Measurements from ENCODE around the gene FAM89B. TPM values are rescaled to one million over a fixed set of nuclear protein-coding genes. Genes with fewer than 3 reads are reported as not detected.

The FAM89B gene
- polyA plus RNA-seq, 3 donors: 18.0 to 26.2 (median 22.8) TPM

- no peak for DNase-seq (ENCODE audit: extremely low read depth in 1 of 11, low read depth in 9 of 11, low spot score in 4 of 11)
Observed at GRCh38 chr11:65613091-65613928, 41.0 kb downstream of the FAM89B start.

DNA sequence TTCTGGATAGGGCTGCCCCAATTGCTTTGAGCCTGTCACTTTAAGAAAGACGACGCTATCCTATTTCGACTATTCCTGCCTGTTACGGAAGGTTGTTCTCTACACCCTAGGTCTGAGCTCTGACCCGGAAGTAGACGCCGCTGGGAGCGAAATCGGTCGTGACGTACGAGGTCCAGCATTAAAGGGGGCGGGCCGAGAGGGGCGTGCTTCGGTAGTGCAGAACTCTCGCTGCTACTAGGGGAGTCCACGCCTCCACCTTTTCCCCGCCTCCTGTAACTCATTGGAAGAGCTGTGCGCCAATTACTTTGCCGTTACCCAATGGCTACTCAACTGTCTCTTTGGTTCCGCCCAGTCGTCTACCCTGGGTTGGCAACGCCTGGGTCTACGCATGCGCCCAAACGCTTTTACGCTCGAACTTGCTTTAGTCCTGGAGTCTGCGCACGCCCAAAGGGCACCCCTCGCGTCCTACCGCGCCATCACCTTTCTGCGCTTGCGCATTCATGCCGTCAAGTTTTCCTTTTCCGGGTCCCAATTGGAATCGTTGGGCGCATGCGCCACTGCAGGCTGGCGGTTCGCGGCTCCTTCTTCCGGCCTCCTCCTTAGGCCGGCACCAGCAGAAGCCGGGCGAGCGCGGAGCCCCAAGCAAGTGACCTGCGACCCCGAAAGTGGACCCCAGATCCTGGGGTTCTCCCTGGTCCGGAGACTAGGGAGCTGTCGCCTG, 43.1 kb downstream of the FAM89B start, which contains the start of gene PCNX3:
TSS of gene PCNX3 (plus strand) at position 548 of the 721 bp plus-strand sequence. CDS start 536 bp downstream, outside the sequence.
- DNase-seq (ENCODE audit: extremely low read depth in 1 of 11, low read depth in 9 of 11, low spot score in 4 of 11): peak; percentile 100

GRCh38 chr11:65615950-65616574, 43.7 kb downstream of the FAM89B start:
- DNase-seq (ENCODE audit: extremely low read depth in 1 of 11, low read depth in 9 of 11, low spot score in 4 of 11): no peak

DNA sequence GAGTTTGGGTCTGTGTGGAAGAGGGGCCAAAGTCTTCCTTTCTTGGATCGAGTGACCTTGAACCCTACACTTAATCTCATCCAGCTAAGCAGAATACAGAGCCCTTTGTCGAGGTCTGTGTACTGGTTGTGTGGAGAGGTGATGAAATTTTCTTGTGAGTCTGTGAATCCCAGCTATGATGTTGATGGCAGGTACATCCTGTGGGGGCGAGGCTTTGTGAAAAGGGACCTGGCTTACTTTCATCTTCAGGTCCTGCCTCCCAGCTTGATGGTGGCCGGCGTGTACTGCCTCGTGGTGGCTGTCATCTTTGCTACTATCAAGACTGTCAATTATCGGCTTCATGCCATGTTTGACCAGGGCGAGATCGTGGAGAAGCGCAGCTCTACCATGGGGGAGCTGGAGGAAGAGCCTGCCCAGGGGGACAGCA, 44.2 kb downstream of the FAM89B start:
- no peak for DNase-seq (ENCODE audit: extremely low read depth in 1 of 11, low read depth in 9 of 11, low spot score in 4 of 11)

DNA sequence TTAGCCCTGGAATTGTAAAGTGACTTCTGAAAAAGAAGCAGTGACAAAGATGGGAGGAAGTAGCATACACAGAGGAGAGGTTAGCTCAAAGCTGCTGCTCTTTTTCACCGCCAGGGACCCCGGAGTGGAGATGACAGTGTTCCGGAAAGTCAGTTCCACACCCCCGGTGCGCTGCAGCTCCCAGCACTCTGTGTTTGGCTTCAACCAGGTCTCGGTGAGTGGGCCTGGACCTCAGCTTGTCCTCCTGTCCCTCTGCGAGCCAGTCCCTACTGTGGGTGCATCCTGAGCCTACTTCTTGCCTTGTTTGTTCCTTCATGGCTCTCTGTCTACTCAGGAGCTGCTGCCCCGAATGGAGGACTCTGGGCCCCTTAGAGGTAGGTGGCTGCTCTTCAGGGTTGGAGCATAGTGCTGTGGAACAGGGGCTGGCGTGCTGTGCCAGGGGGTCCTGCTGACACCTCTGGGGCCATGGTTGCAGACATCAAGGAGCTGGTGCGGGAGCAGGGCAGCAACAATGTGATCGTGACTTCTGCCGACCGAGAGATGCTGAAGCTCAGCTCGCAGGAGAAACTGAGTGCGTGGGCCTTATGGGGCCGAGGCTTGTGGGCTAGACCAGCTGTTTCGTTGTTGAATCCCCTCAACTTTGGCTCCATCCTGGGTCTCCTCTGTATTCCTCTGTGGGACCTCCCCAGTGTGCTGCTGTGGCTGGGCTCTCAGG, 45.0 kb downstream of the FAM89B start:
- DNase-seq (ENCODE audit: extremely low read depth in 1 of 11, low read depth in 9 of 11, low spot score in 4 of 11): no peak

DNA sequence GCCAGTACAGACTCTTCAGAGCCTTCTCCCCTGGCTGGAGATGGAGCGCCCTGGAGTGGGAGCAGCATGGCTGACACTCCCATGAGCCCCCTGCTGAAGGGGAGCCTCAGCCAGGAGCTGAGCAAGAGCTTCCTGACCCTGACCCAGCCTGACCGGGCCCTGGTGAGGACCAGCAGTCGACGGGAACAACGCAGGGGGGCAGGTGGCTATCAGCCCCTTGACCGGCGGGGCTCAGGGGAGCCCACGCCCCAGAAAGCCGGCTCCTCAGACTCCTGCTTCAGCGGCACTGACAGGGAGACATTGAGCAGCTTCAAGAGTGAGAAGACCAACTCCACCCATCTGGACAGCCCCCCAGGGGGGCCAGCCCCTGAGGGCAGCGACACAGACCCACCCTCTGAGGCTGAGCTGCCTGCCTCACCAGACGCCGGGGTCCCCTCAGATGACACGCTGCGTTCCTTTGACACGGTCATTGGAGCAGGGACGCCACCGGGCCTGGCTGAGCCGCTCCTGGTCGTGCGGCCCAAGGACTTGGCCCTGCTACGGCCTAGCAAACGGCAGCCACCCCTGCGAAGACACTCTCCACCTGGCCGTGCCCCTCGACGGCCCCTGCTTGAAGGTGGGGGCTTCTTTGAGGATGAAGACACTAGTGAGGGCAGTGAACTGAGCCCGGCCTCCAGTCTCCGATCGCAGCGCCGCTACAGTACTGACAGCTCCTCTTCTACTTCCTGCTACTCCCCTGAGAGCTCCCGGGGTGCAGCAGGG, 45.8 kb downstream of the FAM89B start:
- no peak for DNase-seq (ENCODE audit: extremely low read depth in 1 of 11, low read depth in 9 of 11, low spot score in 4 of 11)

- DNase-seq (ENCODE audit: extremely low read depth in 1 of 11, low read depth in 9 of 11, low spot score in 4 of 11): no peak
Observed at GRCh38 chr11:65618763-65619162, 46.4 kb downstream of the FAM89B start.

- DNase-seq (ENCODE audit: extremely low read depth in 1 of 11, low read depth in 9 of 11, low spot score in 4 of 11): no peak
Observed at GRCh38 chr11:65619281-65619928, 47.1 kb downstream of the FAM89B start.

DNA sequence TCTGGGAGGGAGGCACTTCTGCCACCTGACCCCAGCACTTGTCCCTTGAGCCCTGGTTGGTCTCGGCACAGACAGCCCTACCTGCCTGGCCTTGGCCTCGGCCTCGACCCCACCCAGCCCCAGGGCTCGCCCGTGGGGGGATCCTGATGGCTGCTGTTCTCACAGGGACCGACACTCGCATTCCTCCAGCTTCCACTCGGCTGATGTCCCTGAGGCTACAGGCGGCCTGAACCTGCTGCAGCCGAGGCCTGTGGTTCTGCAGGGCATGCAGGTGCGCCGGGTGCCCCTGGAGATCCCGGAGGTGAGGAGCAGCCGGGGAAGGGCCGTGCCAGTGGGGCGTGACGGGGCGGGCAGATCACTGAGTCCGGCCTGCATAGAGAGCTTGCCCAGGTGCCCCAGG, 48.3 kb downstream of the FAM89B start:
- no peak for DNase-seq (ENCODE audit: extremely low read depth in 1 of 11, low read depth in 9 of 11, low spot score in 4 of 11)

DNA sequence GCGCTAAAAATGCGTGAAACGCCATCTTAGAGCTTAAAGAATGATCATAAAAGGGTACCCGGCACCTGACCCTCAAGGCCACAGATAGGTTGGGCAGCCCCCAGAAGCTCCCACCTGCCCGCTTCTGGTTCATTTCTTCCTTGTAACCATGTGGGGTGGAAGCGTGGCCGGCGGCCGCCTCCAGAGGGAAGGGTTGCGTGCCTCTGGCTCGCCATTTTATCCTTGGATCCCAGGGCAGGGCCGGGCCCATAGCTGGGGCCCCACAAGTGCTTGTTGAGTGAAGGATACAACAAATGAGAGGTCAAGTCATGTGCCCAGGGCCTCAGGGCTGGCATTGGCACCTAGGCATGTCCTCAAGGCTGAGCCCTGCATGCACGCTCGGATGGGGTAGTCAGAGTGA, 49.1 kb downstream of the FAM89B start:
- DNase-seq (ENCODE audit: extremely low read depth in 1 of 11, low read depth in 9 of 11, low spot score in 4 of 11): no peak

- no peak for DNase-seq (ENCODE audit: extremely low read depth in 1 of 11, low read depth in 9 of 11, low spot score in 4 of 11)
Observed at GRCh38 chr11:65622011-65622410, 49.7 kb downstream of the FAM89B start.

DNA sequence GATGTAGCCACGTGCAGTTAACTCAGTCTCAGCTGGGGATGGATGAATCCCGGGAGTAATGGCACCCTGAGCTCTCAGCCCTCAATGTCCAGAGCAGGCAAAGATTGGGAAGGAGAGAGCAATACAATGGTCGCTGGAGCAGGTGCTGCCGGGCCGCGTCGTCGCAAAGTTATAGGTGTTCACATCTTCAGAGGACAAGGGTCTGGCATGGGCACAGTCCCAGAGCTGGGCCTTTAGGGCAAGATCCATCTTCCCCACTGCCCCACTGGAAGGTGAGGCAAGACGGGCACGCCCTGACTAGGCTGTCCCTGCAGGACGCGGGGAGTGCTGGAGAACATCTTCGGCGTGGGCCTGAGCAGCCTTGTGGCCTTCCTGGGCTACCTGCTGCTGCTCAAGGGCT, 50.8 kb downstream of the FAM89B start:
- no peak for DNase-seq (ENCODE audit: extremely low read depth in 1 of 11, low read depth in 9 of 11, low spot score in 4 of 11)

Other genes with a start within 250 kb of the FAM89B start
- 10 to 100 TPM; 87.8 to 95.3 (median 90.7) TPM for gene DPF2, start 238.7 kb upstream of the FAM89B start, polyA plus RNA-seq (ENCODE audit: insufficient read length in 3 of 3)
- under 1 TPM; 0.53 to 0.83 (median 0.56) TPM for gene TIGD3, start 217.8 kb upstream of the FAM89B start, polyA plus RNA-seq (ENCODE audit: insufficient read length in 3 of 3)
- gene SLC25A45, start 189.9 kb upstream of the FAM89B start, polyA plus RNA-seq (ENCODE audit: insufficient read length in 3 of 3): 1 to 10 TPM; 5.5 to 9.2 (median 6.3) TPM
- 10 to 100 TPM; 15.7 to 22.2 (median 21.6) TPM for gene FRMD8, start 185.9 kb upstream of the FAM89B start, polyA plus RNA-seq (ENCODE audit: insufficient read length in 3 of 3)
- gene NEAT1, start 149.7 kb upstream of the FAM89B start, polyA plus RNA-seq (ENCODE audit: insufficient read length in 3 of 3): 100 to 1,000 TPM; 117 to 471 (median 268) TPM
- 1,000 to 10,000 TPM in 1 of 3 donors, 100 to 1,000 TPM in 2; 717 to 1,341 (median 810) TPM for gene MALAT1, start 73.5 kb upstream of the FAM89B start, polyA plus RNA-seq (ENCODE audit: insufficient read length in 3 of 3)
- 10 to 100 TPM; 58.0 to 77.5 (median 74.1) TPM for gene SCYL1, start 47.5 kb upstream of the FAM89B start, polyA plus RNA-seq (ENCODE audit: insufficient read length in 3 of 3)
- gene LTBP3, start 14.2 kb upstream of the FAM89B start, polyA plus RNA-seq (ENCODE audit: insufficient read length in 3 of 3): 100 to 1,000 TPM in 2 of 3 donors, 10 to 100 TPM in 1; 93.7 to 181 (median 145) TPM
- gene ZNRD2, start 2.1 kb upstream of the FAM89B start, polyA plus RNA-seq (ENCODE audit: insufficient read length in 3 of 3): 10 to 100 TPM; 35.0 to 59.2 (median 54.7) TPM
- gene EHBP1L1, start 3.5 kb downstream of the FAM89B start, polyA plus RNA-seq (ENCODE audit: insufficient read length in 3 of 3): 10 to 100 TPM; 13.2 to 21.1 (median 13.4) TPM
- gene KCNK7, start 23.3 kb downstream of the FAM89B start, polyA plus RNA-seq (ENCODE audit: insufficient read length in 3 of 3): under 1 TPM; 0.30 to 0.39 (median 0.33) TPM
- gene MAP3K11, start 41.7 kb downstream of the FAM89B start, polyA plus RNA-seq (ENCODE audit: insufficient read length in 3 of 3): 10 to 100 TPM; 34.8 to 44.2 (median 41.8) TPM
- 10 to 100 TPM; 24.0 to 37.4 (median 33.3) TPM for gene PCNX3, start 43.2 kb downstream of the FAM89B start, polyA plus RNA-seq (ENCODE audit: insufficient read length in 3 of 3)
- gene SIPA1, start 65.6 kb downstream of the FAM89B start, polyA plus RNA-seq (ENCODE audit: insufficient read length in 3 of 3): 10 to 100 TPM; 26.2 to 31.8 (median 27.1) TPM
- 10 to 100 TPM; 49.5 to 61.3 (median 55.8) TPM for gene RELA, start 90.4 kb downstream of the FAM89B start, polyA plus RNA-seq (ENCODE audit: insufficient read length in 3 of 3)
- 10 to 100 TPM; 66.1 to 73.8 (median 72.0) TPM for gene KAT5, start 139.7 kb downstream of the FAM89B start, polyA plus RNA-seq (ENCODE audit: insufficient read length in 3 of 3)
- 10 to 100 TPM; 36.1 to 53.4 (median 42.0) TPM for gene RNASEH2C, start 148.3 kb downstream of the FAM89B start, polyA plus RNA-seq (ENCODE audit: insufficient read length in 3 of 3)
- gene AP5B1, start 208.4 kb downstream of the FAM89B start, polyA plus RNA-seq (ENCODE audit: insufficient read length in 3 of 3): 10 to 100 TPM in 1 of 3 donors, 1 to 10 TPM in 2; 5.7 to 10.3 (median 7.6) TPM
- gene OVOL1, start 214.5 kb downstream of the FAM89B start, polyA plus RNA-seq (ENCODE audit: insufficient read length in 3 of 3): 10 to 100 TPM in 2 of 3 donors, 1 to 10 TPM in 1; 9.6 to 15.0 (median 14.0) TPM

All from renal cortex interstitium (tissue), 11 donors.